ENCODE measurements around the gene DST.

GRCh38 chr6:56667336-56667735 is 24.6 kb upstream of the DST start:
- TF ChIP-seq CTCF (IDR thresholded peaks at IDR 0.05; ENCODE audit: low read depth, low read length, poor library complexity, severe bottlenecking) (no peak), EZH2phosphoT487 (IDR thresholded peaks at IDR 0.05; ENCODE audit: borderline replicate concordance, low read length) (no peak)

All from DOHH2 (cell line).